ENCODE data around the gene AVP. TPM values are rescaled to one million over a fixed set of nuclear protein-coding genes. Genes with fewer than 3 reads are reported as not detected.

The AVP gene
- total and polyA plus RNA-seq, 2 of the 13 experiments (the other 11 are each of a cell fraction or from before 2014, with no cell fraction given), result 0.12 TPM; not detected in 1

DNA sequence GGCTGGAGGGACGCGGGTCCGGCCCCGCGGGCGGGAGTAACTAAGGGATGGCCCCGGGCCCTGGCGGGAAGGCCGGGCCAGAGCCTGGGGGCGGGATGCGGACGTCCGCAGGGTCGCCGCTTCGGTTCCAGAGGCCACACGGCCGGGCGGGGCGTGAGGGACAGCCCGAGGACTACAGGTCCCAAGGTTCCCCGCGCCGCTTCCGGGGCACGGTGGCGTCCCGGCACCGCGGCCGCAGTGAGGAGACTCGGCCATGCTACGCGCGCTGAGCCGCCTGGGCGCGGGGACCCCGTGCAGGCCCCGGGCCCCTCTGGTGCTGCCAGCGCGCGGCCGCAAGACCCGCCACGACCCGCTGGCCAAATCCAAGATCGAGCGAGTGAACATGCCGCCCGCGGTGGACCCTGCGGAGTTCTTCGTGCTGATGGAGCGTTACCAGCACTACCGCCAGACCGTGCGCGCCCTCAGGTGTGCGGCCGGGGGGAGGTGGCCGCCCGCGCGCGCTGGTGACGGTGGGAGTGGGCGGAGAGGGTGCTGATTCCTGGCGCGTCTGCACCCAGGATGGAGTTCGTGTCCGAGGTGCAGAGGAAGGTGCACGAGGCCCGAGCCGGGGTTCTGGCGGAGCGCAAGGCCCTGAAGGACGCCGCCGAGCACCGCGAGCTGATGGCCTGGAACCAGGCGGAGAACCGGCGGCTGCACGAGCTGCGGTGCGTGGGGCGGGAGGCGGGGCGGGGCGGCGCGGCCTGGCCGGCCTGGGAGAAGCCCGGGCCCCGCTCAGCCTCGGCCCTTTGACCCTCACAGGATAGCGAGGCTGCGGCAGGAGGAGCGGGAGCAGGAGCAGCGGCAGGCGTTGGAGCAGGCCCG lies 38.5 kb downstream of the AVP start, which contains the start of gene MRPS26 (continued):
- TF ChIP-seq THAP9 (CRISPR knock-in tag; IDR thresholded peaks at IDR 0.05; ENCODE audit: borderline replicate concordance), result peak; percentile 69; the same call in 1 of the 2 replicates
- TF ChIP-seq, protein P1, sequence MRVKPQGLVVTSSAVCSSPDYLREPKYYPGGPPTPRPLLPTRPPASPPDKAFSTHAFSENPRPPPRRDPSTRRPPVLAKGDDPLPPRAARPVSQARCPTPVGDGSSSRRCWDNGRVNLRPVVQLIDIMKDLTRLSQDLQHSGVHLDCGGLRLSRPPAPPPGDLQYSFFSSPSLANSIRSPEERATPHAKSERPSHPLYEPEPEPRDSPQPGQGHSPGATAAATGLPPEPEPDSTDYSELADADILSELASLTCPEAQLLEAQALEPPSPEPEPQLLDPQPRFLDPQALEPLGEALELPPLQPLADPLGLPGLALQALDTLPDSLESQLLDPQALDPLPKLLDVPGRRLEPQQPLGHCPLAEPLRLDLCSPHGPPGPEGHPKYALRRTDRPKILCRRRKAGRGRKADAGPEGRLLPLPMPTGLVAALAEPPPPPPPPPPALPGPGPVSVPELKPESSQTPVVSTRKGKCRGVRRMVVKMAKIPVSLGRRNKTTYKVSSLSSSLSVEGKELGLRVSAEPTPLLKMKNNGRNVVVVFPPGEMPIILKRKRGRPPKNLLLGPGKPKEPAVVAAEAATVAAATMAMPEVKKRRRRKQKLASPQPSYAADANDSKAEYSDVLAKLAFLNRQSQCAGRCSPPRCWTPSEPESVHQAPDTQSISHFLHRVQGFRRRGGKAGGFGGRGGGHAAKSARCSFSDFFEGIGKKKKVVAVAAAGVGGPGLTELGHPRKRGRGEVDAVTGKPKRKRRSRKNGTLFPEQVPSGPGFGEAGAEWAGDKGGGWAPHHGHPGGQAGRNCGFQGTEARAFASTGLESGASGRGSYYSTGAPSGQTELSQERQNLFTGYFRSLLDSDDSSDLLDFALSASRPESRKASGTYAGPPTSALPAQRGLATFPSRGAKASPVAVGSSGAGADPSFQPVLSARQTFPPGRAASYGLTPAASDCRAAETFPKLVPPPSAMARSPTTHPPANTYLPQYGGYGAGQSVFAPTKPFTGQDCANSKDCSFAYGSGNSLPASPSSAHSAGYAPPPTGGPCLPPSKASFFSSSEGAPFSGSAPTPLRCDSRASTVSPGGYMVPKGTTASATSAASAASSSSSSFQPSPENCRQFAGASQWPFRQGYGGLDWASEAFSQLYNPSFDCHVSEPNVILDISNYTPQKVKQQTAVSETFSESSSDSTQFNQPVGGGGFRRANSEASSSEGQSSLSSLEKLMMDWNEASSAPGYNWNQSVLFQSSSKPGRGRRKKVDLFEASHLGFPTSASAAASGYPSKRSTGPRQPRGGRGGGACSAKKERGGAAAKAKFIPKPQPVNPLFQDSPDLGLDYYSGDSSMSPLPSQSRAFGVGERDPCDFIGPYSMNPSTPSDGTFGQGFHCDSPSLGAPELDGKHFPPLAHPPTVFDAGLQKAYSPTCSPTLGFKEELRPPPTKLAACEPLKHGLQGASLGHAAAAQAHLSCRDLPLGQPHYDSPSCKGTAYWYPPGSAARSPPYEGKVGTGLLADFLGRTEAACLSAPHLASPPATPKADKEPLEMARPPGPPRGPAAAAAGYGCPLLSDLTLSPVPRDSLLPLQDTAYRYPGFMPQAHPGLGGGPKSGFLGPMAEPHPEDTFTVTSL (CRISPR knock-in tag; IDR thresholded peaks at IDR 0.05; ENCODE audit: borderline replicate concordance), result 0 out of 2 replicates have a peak, but pooled peaks have one; percentile 39
- peak; percentile 94; the same call in 2 of the 3 replicates for TF ChIP-seq MXI1 (IDR thresholded peaks at IDR 0.05; ENCODE audit: borderline replicate concordance, low read depth, low read length)
- TF ChIP-seq ATF4 (CRISPR knock-in tag; IDR thresholded peaks at IDR 0.05), result peak in 1 of 2 experiments; percentile 77; a peak in 2 of 4 replicates
- TF ChIP-seq, protein P2, sequence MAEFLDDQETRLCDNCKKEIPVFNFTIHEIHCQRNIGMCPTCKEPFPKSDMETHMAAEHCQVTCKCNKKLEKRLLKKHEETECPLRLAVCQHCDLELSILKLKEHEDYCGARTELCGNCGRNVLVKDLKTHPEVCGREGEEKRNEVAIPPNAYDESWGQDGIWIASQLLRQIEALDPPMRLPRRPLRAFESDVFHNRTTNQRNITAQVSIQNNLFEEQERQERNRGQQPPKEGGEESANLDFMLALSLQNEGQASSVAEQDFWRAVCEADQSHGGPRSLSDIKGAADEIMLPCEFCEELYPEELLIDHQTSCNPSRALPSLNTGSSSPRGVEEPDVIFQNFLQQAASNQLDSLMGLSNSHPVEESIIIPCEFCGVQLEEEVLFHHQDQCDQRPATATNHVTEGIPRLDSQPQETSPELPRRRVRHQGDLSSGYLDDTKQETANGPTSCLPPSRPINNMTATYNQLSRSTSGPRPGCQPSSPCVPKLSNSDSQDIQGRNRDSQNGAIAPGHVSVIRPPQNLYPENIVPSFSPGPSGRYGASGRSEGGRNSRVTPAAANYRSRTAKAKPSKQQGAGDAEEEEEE (CRISPR knock-in tag; IDR thresholded peaks at IDR 0.05; ENCODE audit: borderline replicate concordance), result no peak
- TF ChIP-seq ZNF292 (CRISPR knock-in tag; IDR thresholded peaks at IDR 0.05; ENCODE audit: borderline replicate concordance, low read depth), result no peak
- peak; percentile 98 for TF ChIP-seq ZNF780A (CRISPR knock-in tag; IDR thresholded peaks at IDR 0.05)
- no peak for TF ChIP-seq NR2F6 (IDR thresholded peaks at IDR 0.05)
- TF ChIP-seq NR2F6 (CRISPR knock-in tag; IDR thresholded peaks at IDR 0.05), result peak; percentile 24
- peak; percentile 92; the same call in 1 of the 2 replicates for TF ChIP-seq ZNF776 (CRISPR knock-in tag; IDR thresholded peaks at IDR 0.05)
- TF ChIP-seq ZMYM4 (CRISPR knock-in tag; IDR thresholded peaks at IDR 0.05), result peak; percentile 83
- TF ChIP-seq DMAP1 (CRISPR knock-in tag; IDR thresholded peaks at IDR 0.05), result peak; percentile 99
- TF ChIP-seq HINFP (CRISPR knock-in tag; IDR thresholded peaks at IDR 0.05; ENCODE audit: low read depth), result peak; percentile 98
- TF ChIP-seq ZNF547 (CRISPR knock-in tag; IDR thresholded peaks at IDR 0.05), result peak; percentile 99
- TF ChIP-seq HOXA5 (CRISPR knock-in tag; IDR thresholded peaks at IDR 0.05), result peak; percentile 46; the same call in 1 of the 2 replicates

Data from HepG2 (cell line).